ENCODE results near the gene TLE6.

Gene TLE6

DNA sequence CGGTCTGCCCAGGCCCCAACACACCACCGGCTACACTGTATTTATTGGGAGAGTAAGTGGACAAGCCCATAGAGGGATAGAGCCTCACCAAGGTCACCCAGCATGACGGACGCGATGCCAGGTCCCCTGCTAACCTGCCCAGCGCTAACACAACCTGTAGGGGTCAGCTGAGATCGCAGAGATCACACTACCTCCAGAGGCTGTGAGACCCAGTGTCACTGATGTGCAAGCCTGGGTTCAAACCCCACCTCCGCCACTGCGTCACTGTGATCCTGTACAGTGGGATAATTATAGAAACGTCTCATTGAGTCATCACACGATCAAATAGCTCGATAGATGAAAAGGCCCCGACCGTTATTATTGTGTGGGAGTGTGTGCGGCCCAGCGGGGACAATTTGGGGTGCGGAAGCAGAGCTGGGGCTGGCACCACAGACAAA is 62.3 kb downstream of the TLE6 start:
- TF ChIP-seq, protein P1, sequence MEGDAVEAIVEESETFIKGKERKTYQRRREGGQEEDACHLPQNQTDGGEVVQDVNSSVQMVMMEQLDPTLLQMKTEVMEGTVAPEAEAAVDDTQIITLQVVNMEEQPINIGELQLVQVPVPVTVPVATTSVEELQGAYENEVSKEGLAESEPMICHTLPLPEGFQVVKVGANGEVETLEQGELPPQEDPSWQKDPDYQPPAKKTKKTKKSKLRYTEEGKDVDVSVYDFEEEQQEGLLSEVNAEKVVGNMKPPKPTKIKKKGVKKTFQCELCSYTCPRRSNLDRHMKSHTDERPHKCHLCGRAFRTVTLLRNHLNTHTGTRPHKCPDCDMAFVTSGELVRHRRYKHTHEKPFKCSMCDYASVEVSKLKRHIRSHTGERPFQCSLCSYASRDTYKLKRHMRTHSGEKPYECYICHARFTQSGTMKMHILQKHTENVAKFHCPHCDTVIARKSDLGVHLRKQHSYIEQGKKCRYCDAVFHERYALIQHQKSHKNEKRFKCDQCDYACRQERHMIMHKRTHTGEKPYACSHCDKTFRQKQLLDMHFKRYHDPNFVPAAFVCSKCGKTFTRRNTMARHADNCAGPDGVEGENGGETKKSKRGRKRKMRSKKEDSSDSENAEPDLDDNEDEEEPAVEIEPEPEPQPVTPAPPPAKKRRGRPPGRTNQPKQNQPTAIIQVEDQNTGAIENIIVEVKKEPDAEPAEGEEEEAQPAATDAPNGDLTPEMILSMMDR (IDR thresholded peaks at IDR 0.05; ENCODE audit: low read depth, low read length, missing control alignments): peak; percentile 41
- no peak overlapping the region for H3K4me3 ChIP-seq (ENCODE audit: low read depth, low read length)
- peak; percentile 21 for DNase-seq (ENCODE audit: low read depth)

DNA sequence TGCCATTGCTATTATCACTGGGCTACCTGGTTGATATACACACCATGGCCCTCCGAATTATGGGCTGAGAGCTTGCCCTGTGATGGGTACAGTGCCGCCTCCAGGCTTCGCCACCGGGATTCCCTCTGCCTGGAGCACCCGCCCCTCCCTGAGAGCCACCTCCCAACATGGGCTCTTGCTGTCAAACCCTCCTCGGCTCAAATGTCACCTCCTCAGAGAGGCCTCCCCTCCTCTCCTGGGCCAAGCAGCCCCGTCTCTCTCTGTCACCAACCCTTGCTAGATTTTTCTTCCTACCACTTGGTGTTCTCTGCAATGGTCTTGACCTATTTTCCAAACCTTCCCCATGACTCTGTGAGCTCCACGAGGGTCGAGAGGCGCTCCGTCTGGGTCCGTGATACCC is 64.0 kb downstream of the TLE6 start:
- no peak overlapping the region for H3K4me3 ChIP-seq (ENCODE audit: low read depth, low read length)
- TF ChIP-seq, protein P1 (IDR thresholded peaks at IDR 0.05; ENCODE audit: low read depth, low read length, missing control alignments): no peak
- no peak for DNase-seq (ENCODE audit: low read depth)

DNA sequence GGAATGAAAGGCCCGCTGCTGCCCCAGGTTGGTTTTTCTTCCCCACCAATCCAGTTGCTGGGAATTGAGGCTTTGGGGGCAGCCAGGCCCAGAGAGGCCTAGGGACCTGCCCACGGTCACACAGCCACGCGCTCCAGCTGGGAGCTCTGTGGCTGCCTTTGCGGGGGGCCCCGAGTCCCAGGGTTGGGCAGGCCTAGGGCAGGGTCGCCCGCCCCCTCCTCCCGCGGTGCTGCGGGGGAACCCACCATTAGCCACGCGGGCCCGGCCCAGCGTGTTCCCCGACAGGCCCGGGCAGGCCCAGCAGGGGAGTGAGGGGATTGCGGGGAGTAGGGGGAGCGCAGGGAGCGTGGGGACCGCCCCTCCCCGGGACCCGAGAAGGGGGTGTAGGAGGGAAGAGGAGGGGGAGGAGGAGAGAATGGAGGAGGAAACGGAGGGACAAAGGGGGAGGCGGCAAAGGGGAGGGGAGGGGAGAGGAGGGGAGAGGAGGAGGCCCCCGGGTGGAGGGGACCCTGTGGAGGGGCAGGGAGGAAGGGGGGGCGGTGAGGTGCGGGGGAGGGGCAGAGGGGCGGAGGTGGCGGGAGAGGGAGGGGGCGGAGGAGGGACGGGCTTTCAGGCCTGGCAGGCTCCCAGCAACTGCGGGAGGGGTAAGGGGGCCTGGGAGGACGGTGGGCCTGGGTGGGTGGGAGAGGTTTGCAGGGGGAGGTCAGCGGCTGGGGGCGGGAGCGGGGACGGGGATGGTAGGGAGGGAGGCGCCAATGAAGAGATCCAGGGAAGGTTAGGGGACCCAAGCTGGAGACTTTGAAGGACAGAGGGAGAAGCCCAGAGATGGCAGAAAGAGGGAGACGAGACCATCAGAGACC is 64.6 kb downstream of the TLE6 start:
- TF ChIP-seq, protein P1 (IDR thresholded peaks at IDR 0.05; ENCODE audit: low read depth, low read length, missing control alignments): no peak
- DNase-seq (ENCODE audit: low read depth): no peak
- H3K4me3 ChIP-seq (ENCODE audit: low read depth, low read length): no peak overlapping the region

DNA sequence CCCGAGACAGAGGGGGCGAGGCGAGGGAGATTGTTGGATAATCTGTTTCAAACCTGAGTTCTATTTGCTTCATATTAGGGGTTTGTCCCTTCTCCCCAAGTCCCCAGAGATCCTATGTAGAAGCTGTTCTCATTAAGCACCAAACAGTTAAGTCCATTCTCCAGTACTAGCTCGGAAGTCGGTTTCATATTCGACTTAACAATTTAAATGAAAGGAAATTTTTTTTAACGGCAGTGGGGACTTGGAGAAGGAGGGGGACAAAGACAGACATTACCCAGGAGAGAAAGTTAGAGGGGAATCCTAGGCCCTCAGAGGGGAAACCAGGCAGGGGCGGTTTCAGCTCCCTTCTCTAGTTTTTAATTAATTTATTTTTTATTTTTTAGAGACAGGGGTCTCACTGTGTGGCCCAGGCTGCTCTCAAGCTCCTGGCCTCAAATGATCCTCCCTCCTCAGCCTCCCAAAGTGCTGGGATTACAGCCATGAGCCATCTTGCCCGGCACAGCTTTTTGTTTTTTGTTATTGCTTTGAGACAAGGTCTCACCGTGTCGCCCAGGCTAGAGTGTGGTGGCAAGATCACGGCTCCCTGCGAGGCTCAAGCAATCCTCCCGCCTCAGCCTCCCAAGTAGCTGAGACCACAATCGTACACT is 65.4 kb downstream of the TLE6 start:
- no peak overlapping the region for H3K4me3 ChIP-seq (ENCODE audit: low read depth, low read length)
- TF ChIP-seq, protein P1 (IDR thresholded peaks at IDR 0.05; ENCODE audit: low read depth, low read length, missing control alignments): no peak
- no peak for DNase-seq (ENCODE audit: low read depth)

Data from GM12864 (cell line).